ENCODE measurements around the gene P3H4.
"Not testable (repeated sequence)": the region's sequence is repeated elsewhere in the genome, so short reads cannot be mapped to it uniquely, and the experiment has no call there.

The P3H4 gene

GRCh38 chr17:41837761-41838538 is 26.2 kb upstream of the P3H4 start, which contains the start of gene KLHL10:
Gene KLHL10, plus strand, starts transcription at chr17:41837825. Its CDS starts 108 bp downstream, at chr17:41837933.
- no peak for TF ChIP-seq CTCF (IDR thresholded peaks at IDR 0.05; ENCODE audit: insufficient read depth, low read depth, low read length, missing control alignments)
- no peak for DNase-seq (ENCODE audit: low read depth)
- no peak within 1 kb of the TSS for H3K4me3 ChIP-seq (ENCODE audit: low read length)

GRCh38 chr17:41836550-41837196 is 24.9 kb upstream of the P3H4 start:
- no peak for TF ChIP-seq CTCF (IDR thresholded peaks at IDR 0.05; ENCODE audit: insufficient read depth, low read depth, low read length, missing control alignments)
- peak overlapping the region; percentile 66 for H3K4me3 ChIP-seq (ENCODE audit: low read length)
- no peak for DNase-seq (ENCODE audit: low read depth)

DNA sequence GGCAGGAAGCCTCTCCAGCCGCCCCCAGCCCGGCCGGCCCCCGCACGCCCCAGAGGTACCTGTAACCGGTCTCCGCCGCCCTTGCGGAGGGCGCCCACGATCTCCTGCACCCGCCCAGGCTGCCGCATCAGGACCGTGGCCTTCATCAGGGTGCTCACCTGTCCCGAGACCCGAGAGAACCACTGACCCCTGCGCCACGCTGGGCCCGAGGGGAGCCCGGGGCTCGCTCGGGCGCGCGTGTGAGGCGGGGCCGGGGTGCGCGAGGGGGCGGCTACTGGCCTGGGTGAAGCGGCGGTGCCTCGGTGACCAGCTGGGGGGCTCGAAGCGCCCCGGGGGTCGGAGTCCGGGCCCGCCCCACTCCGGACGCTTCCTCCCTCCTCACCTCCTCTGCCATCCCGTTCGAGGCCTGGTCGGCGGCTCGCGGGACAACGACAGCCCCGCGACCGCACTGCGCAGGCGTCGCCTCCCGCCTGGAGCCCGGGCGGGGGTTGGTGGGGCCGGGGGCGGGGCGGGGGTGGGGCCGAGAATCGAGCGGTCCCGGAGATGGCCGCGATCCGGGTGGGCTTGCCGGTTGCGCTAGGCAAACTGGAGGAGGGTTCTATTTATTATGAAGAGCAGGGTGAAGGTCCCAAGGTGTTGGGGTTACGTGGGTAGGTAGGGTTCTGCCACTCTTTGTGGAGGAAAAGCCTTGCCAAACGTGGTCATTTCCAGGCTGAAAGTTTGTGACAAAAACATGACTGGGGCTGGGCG is 24.2 kb upstream of the P3H4 start, which contains the start of gene NT5C3B:
Gene NT5C3B, minus strand, starts transcription at position 433 of the 750 bp plus-strand sequence. Its CDS starts 39 bp downstream, at position 394.
- TF ChIP-seq CTCF (IDR thresholded peaks at IDR 0.05; ENCODE audit: insufficient read depth, low read depth, low read length, missing control alignments), result no peak
- H3K4me3 ChIP-seq (ENCODE audit: low read length), result peak within 1 kb of the TSS; percentile 66
- DNase-seq (ENCODE audit: low read depth), result peak; percentile 26

DNA sequence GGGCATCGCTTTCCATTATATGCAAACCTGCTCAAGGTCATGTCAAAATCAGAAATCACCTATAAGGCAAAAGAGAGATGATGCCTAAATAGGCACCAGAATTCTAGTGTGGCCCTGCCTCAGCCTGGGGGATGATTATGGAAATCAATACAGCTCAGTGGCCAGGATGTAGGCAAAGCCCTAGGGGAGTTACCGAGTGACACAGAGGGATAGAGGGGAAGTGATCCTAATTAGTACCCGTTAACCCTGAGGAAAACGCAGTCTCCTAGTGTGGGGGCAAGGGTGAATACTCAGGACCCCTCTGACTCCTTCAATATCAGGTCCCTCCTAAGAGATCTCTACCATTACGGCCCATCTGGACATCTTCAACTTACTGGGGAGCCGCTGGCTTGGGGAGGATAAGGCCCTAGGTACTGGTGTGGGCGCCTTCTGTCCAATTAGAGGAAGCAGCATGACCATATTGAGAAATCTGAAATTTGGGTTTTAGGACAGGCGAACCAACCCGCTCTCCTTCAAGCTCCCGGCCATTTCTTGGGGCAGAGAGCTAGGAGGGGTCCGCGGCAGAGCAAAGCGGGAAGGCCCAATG is 23.6 kb upstream of the P3H4 start:
- peak; percentile 5 for DNase-seq (ENCODE audit: low read depth)
- H3K4me3 ChIP-seq (ENCODE audit: low read length), result peak overlapping the region; percentile 66
- TF ChIP-seq CTCF (IDR thresholded peaks at IDR 0.05; ENCODE audit: insufficient read depth, low read depth, low read length, missing control alignments), result no peak

DNA sequence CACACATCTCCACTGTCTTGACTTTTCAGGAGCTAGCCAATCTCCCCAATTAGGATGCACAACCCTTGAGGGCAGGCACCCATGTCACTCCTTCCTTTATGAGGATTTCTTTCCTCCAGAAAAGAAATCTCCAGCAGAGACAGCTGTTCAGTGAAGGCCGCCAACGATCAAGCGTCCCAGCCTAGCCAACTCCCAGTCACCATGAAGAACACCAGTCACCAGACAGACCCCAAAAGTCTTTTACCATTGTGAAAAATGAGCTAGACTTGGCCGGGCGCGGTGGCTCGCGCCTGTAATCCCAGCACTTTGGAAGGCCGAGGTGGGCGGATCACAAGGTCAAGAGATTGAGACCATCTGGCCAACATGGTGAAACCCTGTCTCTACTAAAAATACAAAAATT is 18.2 kb upstream of the P3H4 start:
- H3K4me3 ChIP-seq (ENCODE audit: low read length); DNase-seq (ENCODE audit: low read depth): not testable (repeated sequence)

DNA sequence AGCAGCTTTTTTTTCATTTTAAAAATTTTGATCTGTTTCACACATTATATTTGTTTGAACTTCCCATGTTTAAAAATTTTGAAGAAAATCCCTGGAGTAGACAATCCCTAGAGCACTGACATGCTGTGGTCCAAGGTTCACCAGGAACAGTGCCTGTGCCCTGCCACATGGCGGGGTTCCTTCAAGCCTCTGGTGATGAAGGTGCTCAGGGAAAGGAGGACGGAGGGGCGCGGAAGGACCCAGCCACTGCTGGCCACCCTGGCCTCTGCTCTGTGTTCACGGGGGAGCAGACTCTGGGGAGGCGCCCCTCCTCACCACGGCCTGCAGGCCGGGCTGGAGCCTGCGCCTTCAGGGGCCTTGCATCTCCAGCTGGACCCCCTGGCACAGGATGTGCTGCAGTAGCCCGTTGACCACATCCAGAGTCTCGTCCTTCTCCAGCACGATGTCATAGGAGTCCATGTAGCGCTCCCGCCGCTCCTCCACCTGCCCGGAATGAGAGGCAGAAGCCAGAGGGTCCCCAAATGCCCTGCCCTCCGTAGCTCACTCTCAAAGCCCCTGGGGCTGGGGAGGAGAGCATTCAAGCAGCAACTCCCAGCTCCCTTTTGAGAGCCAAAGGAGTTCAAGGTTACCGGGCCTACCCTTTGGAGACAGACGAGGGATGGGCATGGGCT is 13.6 kb upstream of the P3H4 start:
- no peak for DNase-seq (ENCODE audit: low read depth)
- no peak for TF ChIP-seq CTCF (IDR thresholded peaks at IDR 0.05; ENCODE audit: insufficient read depth, low read depth, low read length, missing control alignments)
- H3K4me3 ChIP-seq (ENCODE audit: low read length), result no peak overlapping the region

Data from epithelial cell of esophagus (primary cell).